Activated naive CD4-positive, alpha-beta T cell treated with anti-CD3 and anti-CD28 coated beads, Interleukin-2, amount 10 ng/mL, durations not matched to agents 7 days and 5 days (primary cell): ENCODE results near the gene SLC35A5.

Experiments
- CTCF ChIA-PET: fragments of 350-600 bp; sonication (Branson Sonifier 250); formaldehyde crosslinking; loops from one replicate; lab custom pipeline; 2021; ENCODE audit warnings: antibody characterized with exemption; lab: Charles Lee
- DNase-seq: peaks from one replicate; pipeline ENCODE4 v3.0.0-alpha.2; 2020
- H3K27ac Mint-ChIP-seq: one replicate; pipeline ENCODE4 v1.8.0; 2021; ENCODE audit warnings: mild to moderate bottlenecking, moderate library complexity, mixed read lengths
- H3K27me3 Mint-ChIP-seq: one replicate; pipeline ENCODE4 v1.8.0; 2021; ENCODE audit warnings: mild to moderate bottlenecking, mixed read lengths
- H3K36me3 Mint-ChIP-seq: one replicate; pipeline ENCODE4 v1.8.0; 2021; ENCODE audit warnings: mixed read lengths
- H3K4me1 Mint-ChIP-seq: one replicate; pipeline ENCODE4 v1.8.0; 2021; ENCODE audit warnings: mixed read lengths
- H3K4me3 Mint-ChIP-seq: one replicate; pipeline ENCODE4 v1.8.0; 2021; ENCODE audit warnings: mild to moderate bottlenecking, moderate library complexity, mixed read lengths
- H3K9me3 Mint-ChIP-seq: one replicate; pipeline ENCODE4 v1.8.0; 2021; ENCODE audit warnings: mixed read lengths

Gene SLC35A5

GRCh38 chr3:112587336-112587735 is 25.5 kb downstream of the SLC35A5 start:
- no peaks in the 10 kb centered on the region for H3K9me3 Mint-ChIP-seq
- CTCF ChIA-PET: interaction anchor here (1.8 kb wide), 1 partner anchor 14 kb away, joined by 4 read pairs; no protein-coding TSS in a partner anchor

GRCh38 chr3:112593258-112593657 is 31.4 kb downstream of the SLC35A5 start:
- CTCF ChIA-PET: no interaction called here
- H3K27me3 Mint-ChIP-seq: no peaks in the 10 kb centered on the region
- peaks cover 36% of the 10 kb centered on the region for H3K36me3 Mint-ChIP-seq
- H3K27ac Mint-ChIP-seq: no peak overlapping the region
- DNase-seq: no peak
- peaks cover 4% of the 10 kb centered on the region for H3K4me1 Mint-ChIP-seq
- H3K4me3 Mint-ChIP-seq: no peak overlapping the region
- peaks cover 3% of the 10 kb centered on the region for H3K9me3 Mint-ChIP-seq

More at GRCh38 chr3:112587336-112587735, 25.5 kb downstream of the SLC35A5 start:
- Mint-ChIP-seq H3K36me3 (peaks cover 57% of the 10 kb centered on the region), H3K4me3 (no peak overlapping the region), H3K4me1 (peaks cover 11% of the 10 kb centered on the region), H3K27me3 (no peaks in the 10 kb centered on the region), H3K27ac (no peak overlapping the region)
- DNase-seq: no peak

GRCh38 chr3:112594856-112595255 is 33.0 kb downstream of the SLC35A5 start:
- H3K27me3 Mint-ChIP-seq: no peaks in the 10 kb centered on the region
- H3K4me3 Mint-ChIP-seq: no peak overlapping the region
- no peak for DNase-seq
- CTCF ChIA-PET: no interaction called here
- H3K36me3 Mint-ChIP-seq: peaks cover 29% of the 10 kb centered on the region
- no peak overlapping the region for H3K27ac Mint-ChIP-seq
- H3K9me3 Mint-ChIP-seq: peaks cover 3% of the 10 kb centered on the region
- peaks cover 4% of the 10 kb centered on the region for H3K4me1 Mint-ChIP-seq

- Mint-ChIP-seq H3K27me3 (no peaks in the 10 kb centered on the region), H3K27ac (no peak overlapping the region), H3K4me1 (peaks cover 9% of the 10 kb centered on the region), H3K36me3 (peaks cover 10% of the 10 kb centered on the region), H3K9me3 (peaks cover 2% of the 10 kb centered on the region), H3K4me3 (no peak overlapping the region)
- CTCF ChIA-PET: no interaction called here
- DNase-seq: no peak
Measured at GRCh38 chr3:112597945-112598344, 36.1 kb downstream of the SLC35A5 start.

- H3K4me1 Mint-ChIP-seq: peaks cover 9% of the 10 kb centered on the region
- peaks cover 4% of the 10 kb centered on the region for H3K36me3 Mint-ChIP-seq
- CTCF ChIA-PET: no interaction called here
- H3K9me3 Mint-ChIP-seq: no peaks in the 10 kb centered on the region
- H3K27ac Mint-ChIP-seq: no peak overlapping the region
- DNase-seq: no peak
- no peak overlapping the region for H3K4me3 Mint-ChIP-seq
- no peaks in the 10 kb centered on the region for H3K27me3 Mint-ChIP-seq
Measured at GRCh38 chr3:112598731-112599130, 36.9 kb downstream of the SLC35A5 start.

- no peak overlapping the region for H3K4me3 Mint-ChIP-seq
- no peaks in the 10 kb centered on the region for H3K9me3 Mint-ChIP-seq
- no peak for DNase-seq
- CTCF ChIA-PET: interaction anchor here (0.9 to 1.5 kb wide), 3 partner anchors 20 to 133 kb away, joined by 3 to 8 read pairs (median 6); no protein-coding TSS in a partner anchor
- peaks cover 22% of the 10 kb centered on the region for H3K4me1 Mint-ChIP-seq
- peaks cover 2% of the 10 kb centered on the region for H3K27me3 Mint-ChIP-seq
- H3K36me3 Mint-ChIP-seq: peaks cover 4% of the 10 kb centered on the region
- H3K27ac Mint-ChIP-seq: no peak overlapping the region
Measured at GRCh38 chr3:112602217-112602838, 40.5 kb downstream of the SLC35A5 start.

- Mint-ChIP-seq H3K4me3 (no peak overlapping the region), H3K27ac (no peak overlapping the region), H3K4me1 (peaks cover 22% of the 10 kb centered on the region), H3K27me3 (peaks cover 4% of the 10 kb centered on the region), H3K36me3 (no peaks in the 10 kb centered on the region), H3K9me3 (no peaks in the 10 kb centered on the region)
- no peak for DNase-seq
- CTCF ChIA-PET: interaction anchor here (2.7 kb wide), 1 partner anchor 22 kb away, joined by 11 read pairs; no protein-coding TSS in a partner anchor
Measured at GRCh38 chr3:112604536-112604935, 42.7 kb downstream of the SLC35A5 start.

GRCh38 chr3:112605285-112605684 is 43.4 kb downstream of the SLC35A5 start:
- no peak for DNase-seq
- peaks cover 22% of the 10 kb centered on the region for H3K4me1 Mint-ChIP-seq
- no peak overlapping the region for H3K27ac Mint-ChIP-seq
- CTCF ChIA-PET: interaction anchor here (1.2 to 2.7 kb wide), 2 partner anchors 12 to 23 kb away, joined by 3 to 11 read pairs; no protein-coding TSS in a partner anchor
- H3K36me3 Mint-ChIP-seq: no peaks in the 10 kb centered on the region
- H3K9me3 Mint-ChIP-seq: no peaks in the 10 kb centered on the region
- no peak overlapping the region for H3K4me3 Mint-ChIP-seq
- peaks cover 12% of the 10 kb centered on the region for H3K27me3 Mint-ChIP-seq

- Mint-ChIP-seq H3K9me3 (no peaks in the 10 kb centered on the region), H3K27me3 (peaks cover 16% of the 10 kb centered on the region), H3K27ac (no peak overlapping the region), H3K36me3 (no peaks in the 10 kb centered on the region), H3K4me1 (peaks cover 22% of the 10 kb centered on the region), H3K4me3 (no peak overlapping the region)
- CTCF ChIA-PET: interaction anchor here (1.2 to 2.7 kb wide), 2 partner anchors 11 to 24 kb away, joined by 3 to 11 read pairs; no protein-coding TSS in a partner anchor
- DNase-seq: no peak
Measured at GRCh38 chr3:112606098-112606497, 44.3 kb downstream of the SLC35A5 start.

- peaks cover 14% of the 10 kb centered on the region for H3K4me1 Mint-ChIP-seq
- CTCF ChIA-PET: interaction anchor here (1.9 kb wide), 1 partner anchor 25 kb away, joined by 6 read pairs; no protein-coding TSS in a partner anchor
- H3K4me3 Mint-ChIP-seq: no peak overlapping the region
- H3K27me3 Mint-ChIP-seq: peaks cover 20% of the 10 kb centered on the region
- H3K36me3 Mint-ChIP-seq: no peaks in the 10 kb centered on the region
- H3K9me3 Mint-ChIP-seq: no peaks in the 10 kb centered on the region
- H3K27ac Mint-ChIP-seq: no peak overlapping the region
- DNase-seq: no peak
Measured at GRCh38 chr3:112607863-112608262, 46.0 kb downstream of the SLC35A5 start.

- no peak overlapping the region for H3K4me3 Mint-ChIP-seq
- H3K36me3 Mint-ChIP-seq: no peaks in the 10 kb centered on the region
- peaks cover 5% of the 10 kb centered on the region for H3K4me1 Mint-ChIP-seq
- no peaks in the 10 kb centered on the region for H3K9me3 Mint-ChIP-seq
- no peak overlapping the region for H3K27ac Mint-ChIP-seq
- H3K27me3 Mint-ChIP-seq: peaks cover 20% of the 10 kb centered on the region
- CTCF ChIA-PET: interaction anchor here (0.7 kb wide), 1 partner anchor 9 kb away, joined by 3 read pairs; no protein-coding TSS in a partner anchor
- DNase-seq: no peak
Measured at GRCh38 chr3:112610121-112610520, 48.3 kb downstream of the SLC35A5 start.

GRCh38 chr3:112611752-112612515 is 50.1 kb downstream of the SLC35A5 start:
- H3K27me3 Mint-ChIP-seq: peaks cover 20% of the 10 kb centered on the region
- CTCF ChIA-PET: interaction anchor here (0.8 to 1.2 kb wide), 2 partner anchors 30 to 31 kb away, joined by 3 read pairs; no protein-coding TSS in a partner anchor
- no peaks in the 10 kb centered on the region for H3K9me3 Mint-ChIP-seq
- no peaks in the 10 kb centered on the region for H3K36me3 Mint-ChIP-seq
- no peak overlapping the region for H3K27ac Mint-ChIP-seq
- no peak for DNase-seq
- no peak overlapping the region for H3K4me3 Mint-ChIP-seq
- H3K4me1 Mint-ChIP-seq: no peaks in the 10 kb centered on the region

GRCh38 chr3:112615989-112616731 is 54.3 kb downstream of the SLC35A5 start:
- H3K27ac Mint-ChIP-seq: no peak overlapping the region

GRCh38 chr3:112617285-112617684 is 55.4 kb downstream of the SLC35A5 start:
- H3K27me3 Mint-ChIP-seq: peaks cover 4% of the 10 kb centered on the region
- H3K36me3 Mint-ChIP-seq: no peaks in the 10 kb centered on the region
- H3K4me3 Mint-ChIP-seq: no peak overlapping the region
- DNase-seq: no peak
- no peaks in the 10 kb centered on the region for H3K9me3 Mint-ChIP-seq
- H3K27ac Mint-ChIP-seq: no peak overlapping the region
- CTCF ChIA-PET: interaction anchor here (1.0 kb wide), 1 partner anchor 12 kb away, joined by 3 read pairs; no protein-coding TSS in a partner anchor
- H3K4me1 Mint-ChIP-seq: no peaks in the 10 kb centered on the region

More at GRCh38 chr3:112615989-112616731, 54.3 kb downstream of the SLC35A5 start:
- Mint-ChIP-seq H3K4me3 (no peak overlapping the region), H3K9me3 (no peaks in the 10 kb centered on the region), H3K27me3 (peaks cover 3% of the 10 kb centered on the region), H3K36me3 (no peaks in the 10 kb centered on the region), H3K4me1 (no peaks in the 10 kb centered on the region)
- DNase-seq: no peak
- CTCF ChIA-PET: interaction anchor here (1.0 kb wide), 2 partner anchors 26 to 34 kb away, joined by 3 read pairs; no protein-coding TSS in a partner anchor
